Central memory CD8-positive, alpha-beta T cell (primary cell): Measurements from ENCODE around the gene BOK.
"Not testable (repeated sequence)": the region's sequence is repeated elsewhere in the genome, so short reads cannot be mapped to it uniquely, and the experiment has no call there.

Experiments
- ATAC-seq: fragments of 150-1000 bp; cut with Tn5 transposase; replicated peaks from 2 replicates; pipeline ENCODE4 v1.10.0; 2022; ENCODE audit warnings: mild to moderate bottlenecking, moderate FRiP score, moderate number of reproducible peaks; ENCODE audit not compliant: poor library complexity, severe bottlenecking; ENCODE audit errors: extremely low read depth
- DNase-seq, 2 donors: peaks; one replicate each; pipeline ENCODE4 v3.0.0; 2021; ENCODE audit warnings: low spot score in 2 of 2
- H3K27ac Mint-ChIP-seq: one replicate; pipeline ENCODE4 v1.8.0; 2022; ENCODE audit warnings: low read depth, mild to moderate bottlenecking, moderate library complexity, mixed read lengths
- H3K27me3 Mint-ChIP-seq: one replicate; pipeline ENCODE4 v1.8.0; 2022; ENCODE audit warnings: mixed read lengths
- H3K36me3 Mint-ChIP-seq: one replicate; pipeline ENCODE4 v1.8.0; 2022; ENCODE audit warnings: mild to moderate bottlenecking, moderate library complexity, mixed read lengths; ENCODE audit not compliant: insufficient read depth
- H3K4me1 Mint-ChIP-seq: one replicate; pipeline ENCODE4 v1.8.0; 2022; ENCODE audit warnings: mixed read lengths
- H3K4me3 Mint-ChIP-seq: one replicate; pipeline ENCODE4 v1.8.0; 2022; ENCODE audit warnings: mild to moderate bottlenecking, moderate library complexity, mixed read lengths
- H3K9me3 Mint-ChIP-seq: one replicate; pipeline ENCODE4 v1.8.0; 2022; ENCODE audit warnings: mixed read lengths

BOK gene, protein sequence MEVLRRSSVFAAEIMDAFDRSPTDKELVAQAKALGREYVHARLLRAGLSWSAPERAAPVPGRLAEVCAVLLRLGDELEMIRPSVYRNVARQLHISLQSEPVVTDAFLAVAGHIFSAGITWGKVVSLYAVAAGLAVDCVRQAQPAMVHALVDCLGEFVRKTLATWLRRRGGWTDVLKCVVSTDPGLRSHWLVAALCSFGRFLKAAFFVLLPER

DNA sequence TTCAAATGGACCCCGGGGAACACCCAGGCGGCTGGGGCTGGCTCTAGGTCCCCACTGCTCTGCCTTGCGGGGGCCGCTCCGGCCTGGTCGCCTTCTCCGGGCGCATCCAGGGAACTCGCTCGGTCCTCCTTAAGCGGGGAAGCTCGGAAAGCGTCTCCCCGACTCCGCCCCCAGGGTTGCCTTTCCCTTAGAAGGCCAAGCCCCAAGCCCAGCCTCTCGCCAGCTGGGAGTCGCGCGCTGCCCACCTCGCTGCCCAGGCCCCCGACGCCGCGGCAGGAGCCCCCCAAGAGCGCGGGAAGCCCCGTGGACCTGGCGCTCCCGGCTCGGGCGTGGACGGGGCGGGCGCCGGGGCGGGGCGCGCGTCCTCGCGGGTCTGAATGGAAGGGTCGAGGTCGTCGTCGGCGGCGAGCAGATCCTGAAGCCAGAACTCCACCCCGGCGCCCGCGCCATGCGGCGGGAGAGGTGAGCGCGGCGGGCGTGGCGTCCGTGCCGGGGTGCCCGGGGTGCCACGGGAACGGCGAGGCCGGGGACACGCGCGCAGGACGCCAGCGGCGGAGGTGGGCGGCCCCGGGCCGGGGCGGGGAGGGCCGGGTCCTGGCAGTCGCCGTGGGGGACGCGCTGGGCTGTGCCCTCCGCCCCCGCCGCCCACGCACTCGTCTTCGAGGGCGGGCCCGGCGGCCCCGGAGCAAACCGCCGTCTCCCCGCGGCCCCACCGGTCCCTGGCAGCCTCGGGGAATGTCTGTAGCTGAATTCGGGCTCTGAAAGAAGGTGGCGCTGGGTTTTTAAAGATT, at the start of gene BOK:
TSS of gene BOK (plus strand) at position 214 of the 791 bp plus-strand sequence. CDS start 739 bp downstream, outside the sequence.
- Mint-ChIP-seq H3K4me1 (peaks cover 4% of the 10 kb centered on the region), H3K27ac (no peak within 1 kb of the TSS), H3K27me3 (peaks cover 36% of the 10 kb centered on the region), H3K36me3 (peaks cover 1% of the 10 kb centered on the region), H3K4me3 (peak within 1 kb of the TSS; percentile 71), H3K9me3 (no peaks in the 10 kb centered on the region)
- no peak for DNase-seq
- no peak for ATAC-seq

DNA sequence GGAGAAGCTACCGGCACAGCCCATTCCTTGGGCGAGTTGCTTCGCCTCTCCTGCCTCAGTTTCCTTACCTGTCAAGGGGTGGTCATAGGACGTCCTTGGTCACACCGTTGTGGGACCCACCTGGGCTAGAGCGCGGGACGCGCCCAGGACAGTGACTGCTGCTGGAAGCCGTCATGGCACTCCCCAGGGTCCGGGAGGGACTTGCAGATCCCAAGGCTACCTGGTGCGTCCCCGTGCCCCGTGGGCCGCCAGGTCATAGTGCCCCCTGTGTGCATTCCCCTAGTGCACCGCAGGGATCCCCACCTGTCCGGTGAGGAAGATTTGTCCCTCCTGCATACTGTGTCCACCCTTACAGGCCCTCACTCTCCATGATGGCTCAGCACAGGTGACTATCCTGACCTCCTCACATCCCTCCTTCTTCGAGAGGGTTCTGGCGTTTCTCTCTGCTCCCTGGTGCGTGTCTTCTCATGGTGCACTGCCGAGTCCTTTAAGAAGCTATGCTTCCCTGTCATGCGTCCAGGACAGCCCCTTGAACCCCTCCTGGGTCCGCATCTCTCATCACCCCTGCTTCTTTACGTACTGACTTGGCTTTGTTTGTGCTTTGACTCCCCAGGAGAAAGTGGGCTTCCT, 49.3 kb upstream of the BOK start:
- ATAC-seq (no peak), DNase-seq (no peak)
- H3K9me3 Mint-ChIP-seq = no peaks in the 10 kb centered on the region
- H3K27me3 Mint-ChIP-seq = no peaks in the 10 kb centered on the region
- H3K36me3 Mint-ChIP-seq = peaks cover 1% of the 10 kb centered on the region
- H3K27ac Mint-ChIP-seq = peak overlapping the region; percentile 81
- peaks cover 29% of the 10 kb centered on the region for H3K4me1 Mint-ChIP-seq
- peak overlapping the region; percentile 79 for H3K4me3 Mint-ChIP-seq

DNA sequence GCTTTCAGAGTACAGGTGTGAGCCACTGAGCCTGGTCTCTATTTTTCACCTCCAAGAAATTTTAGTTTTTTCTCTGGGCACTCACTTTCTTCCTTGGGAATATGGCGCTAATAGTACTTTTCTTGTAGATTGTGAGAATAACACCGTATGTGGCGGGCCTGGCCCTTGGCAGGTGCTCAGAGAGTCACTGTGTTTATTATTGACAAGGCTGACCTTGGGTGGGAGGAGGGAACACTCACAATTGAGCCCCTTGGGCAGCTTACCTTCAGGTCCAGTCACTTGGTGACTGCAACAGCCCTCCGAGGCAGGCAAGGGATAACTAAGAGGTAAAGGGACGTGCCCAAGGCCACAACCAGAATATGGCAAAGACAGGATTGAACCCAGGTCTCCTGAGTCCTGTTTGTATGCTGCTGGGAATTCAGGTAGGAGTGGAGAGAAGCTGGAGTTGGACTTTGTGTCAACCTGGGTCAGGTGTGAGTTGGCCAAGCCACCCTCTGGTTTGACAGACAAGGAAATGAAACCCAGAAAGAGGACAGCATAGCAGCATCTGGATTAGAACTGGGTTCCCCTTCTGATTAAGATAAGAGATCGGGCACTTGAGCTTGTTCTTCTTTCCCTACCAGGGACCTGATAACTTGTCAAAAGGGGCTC, 47.3 kb upstream of the BOK start:
- DNase-seq (no peak), ATAC-seq (no peak)
- Mint-ChIP-seq H3K27ac (no peak overlapping the region), H3K9me3 (no peaks in the 10 kb centered on the region), H3K4me1 (peaks cover 20% of the 10 kb centered on the region), H3K36me3 (peaks cover 4% of the 10 kb centered on the region), H3K27me3 (no peaks in the 10 kb centered on the region), H3K4me3 (no peak overlapping the region)

DNA sequence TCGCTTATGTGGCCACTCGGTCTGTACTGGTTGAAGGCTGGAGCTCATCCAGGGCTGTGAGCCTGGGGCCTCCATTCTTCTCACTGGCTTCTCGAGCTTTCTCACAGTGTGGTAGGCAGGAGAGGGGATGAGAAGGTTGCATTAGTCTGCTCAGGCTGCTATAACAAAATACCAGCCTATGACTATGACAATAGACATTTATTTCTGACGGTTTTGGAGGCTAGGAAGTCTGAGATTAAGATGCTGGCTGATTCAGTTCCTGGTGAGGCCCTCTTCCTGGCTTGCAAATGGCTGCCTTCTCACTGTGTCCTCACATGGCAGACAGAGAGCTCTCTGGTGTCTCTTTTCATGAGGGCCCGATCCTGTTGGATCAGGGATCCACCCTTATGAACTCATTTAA, 44.0 kb upstream of the BOK start:
- no peak overlapping the region for H3K4me3 Mint-ChIP-seq
- H3K27me3 Mint-ChIP-seq = no peaks in the 10 kb centered on the region
- peaks cover 7% of the 10 kb centered on the region for H3K9me3 Mint-ChIP-seq
- DNase-seq = no peak
- peaks cover 3% of the 10 kb centered on the region for H3K4me1 Mint-ChIP-seq
- no peak for ATAC-seq
- peaks cover 4% of the 10 kb centered on the region for H3K36me3 Mint-ChIP-seq
- no peak overlapping the region for H3K27ac Mint-ChIP-seq

DNA sequence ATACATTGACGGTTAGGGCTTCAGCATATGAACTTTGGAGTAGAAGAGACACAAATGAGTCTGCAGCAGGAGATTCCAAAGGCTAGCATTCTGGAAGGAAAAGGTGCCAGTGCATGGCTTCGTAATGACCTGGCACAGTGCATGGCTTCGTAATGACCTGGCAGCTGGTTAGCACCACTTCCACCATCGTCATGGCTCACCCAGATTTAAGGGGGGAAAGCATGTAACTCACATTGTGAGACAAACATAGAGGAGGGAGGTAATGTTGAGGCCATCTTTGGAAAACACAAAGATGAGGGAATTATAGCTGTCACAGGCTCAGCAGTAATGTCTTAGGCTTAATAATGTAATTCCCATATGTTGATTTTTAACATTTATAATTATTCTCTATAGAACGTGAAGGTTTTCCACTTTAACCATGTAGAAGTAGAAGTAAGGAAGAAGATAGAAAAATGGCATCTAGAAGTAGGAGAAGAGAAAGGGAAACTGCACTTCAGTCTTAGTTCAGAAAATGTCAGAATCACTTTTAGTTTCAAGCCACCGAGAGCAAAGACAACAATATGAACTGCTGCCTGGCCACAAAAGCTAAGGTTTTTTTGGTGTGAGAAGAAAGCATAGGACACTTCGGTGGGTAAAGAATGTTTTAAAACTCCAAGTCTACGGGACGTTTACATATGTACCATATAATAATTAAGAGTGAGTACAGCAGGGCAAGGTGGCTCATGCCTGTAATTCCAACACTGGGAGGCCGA, 43.4 kb upstream of the BOK start:
- H3K4me3 Mint-ChIP-seq = no peak overlapping the region
- DNase-seq (no peak), ATAC-seq (no peak)
- H3K27ac Mint-ChIP-seq = no peak overlapping the region
- H3K36me3 Mint-ChIP-seq = peaks cover 4% of the 10 kb centered on the region
- H3K9me3 Mint-ChIP-seq = peaks cover 7% of the 10 kb centered on the region
- H3K4me1 Mint-ChIP-seq = no peaks in the 10 kb centered on the region
- no peaks in the 10 kb centered on the region for H3K27me3 Mint-ChIP-seq

DNA sequence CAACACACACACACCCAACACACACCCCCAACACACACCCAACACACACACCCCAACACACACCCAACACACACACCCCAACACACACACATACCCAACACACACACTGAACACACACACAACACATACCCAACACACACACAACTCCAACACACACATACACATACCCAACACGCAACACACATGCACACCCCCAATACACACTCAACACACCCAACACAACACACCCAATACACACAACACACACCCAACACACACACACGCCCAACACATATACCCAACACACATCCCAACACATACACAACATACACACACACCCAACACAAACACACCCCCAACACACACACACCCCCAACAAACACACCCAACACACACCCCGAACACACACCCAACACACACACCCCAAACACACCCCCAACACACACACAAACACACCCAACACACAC, 42.0 kb upstream of the BOK start:
- DNase-seq = no peak
- Mint-ChIP-seq H3K9me3 (peaks cover 7% of the 10 kb centered on the region), H3K27me3 (peaks cover 9% of the 10 kb centered on the region), H3K36me3 (peaks cover 4% of the 10 kb centered on the region), H3K4me3 (no peak overlapping the region), H3K27ac (no peak overlapping the region), H3K4me1 (no peaks in the 10 kb centered on the region)
- ATAC-seq = no peak

DNA sequence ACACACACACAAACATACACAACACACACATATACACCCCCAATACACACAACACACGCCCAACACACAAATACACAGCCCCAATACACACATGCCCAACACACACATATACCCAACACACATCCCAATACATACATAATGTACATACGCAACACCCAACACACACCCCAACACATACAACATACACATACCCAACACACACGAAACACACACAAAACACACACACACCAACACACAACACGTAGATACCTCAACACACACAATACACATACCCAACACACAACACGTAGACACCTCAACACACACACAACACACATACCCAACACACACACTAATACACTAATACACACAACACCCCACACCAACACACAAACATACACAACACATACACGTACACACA, 41.2 kb upstream of the BOK start:
- ATAC-seq (no peak), DNase-seq (no peak)
- peaks cover 3% of the 10 kb centered on the region for H3K36me3 Mint-ChIP-seq
- no peak overlapping the region for H3K27ac Mint-ChIP-seq
- peaks cover 9% of the 10 kb centered on the region for H3K27me3 Mint-ChIP-seq
- peaks cover 7% of the 10 kb centered on the region for H3K9me3 Mint-ChIP-seq
- H3K4me1 Mint-ChIP-seq = no peaks in the 10 kb centered on the region
- no peak overlapping the region for H3K4me3 Mint-ChIP-seq

DNA sequence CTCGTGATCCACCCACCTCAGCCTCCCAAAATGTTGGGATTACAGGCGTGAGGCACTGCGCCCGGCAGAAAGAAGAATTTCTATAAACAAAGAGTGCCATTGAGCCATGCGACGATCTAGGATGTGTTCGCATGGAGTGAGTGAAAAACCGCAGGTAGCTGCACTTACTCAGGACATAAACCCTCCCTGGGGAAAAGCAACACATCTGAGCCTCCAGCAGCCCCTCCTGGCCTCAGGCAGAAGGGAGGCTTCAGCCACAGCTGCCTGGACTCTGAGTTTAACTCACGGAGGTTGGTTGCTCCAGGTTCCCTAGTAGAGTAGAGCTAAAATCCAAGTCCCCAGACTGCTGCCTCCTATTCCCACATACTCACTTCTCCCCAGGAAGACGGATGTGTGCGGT, 38.9 kb upstream of the BOK start:
- peaks cover 1% of the 10 kb centered on the region for H3K36me3 Mint-ChIP-seq
- no peak for ATAC-seq
- no peak overlapping the region for H3K27ac Mint-ChIP-seq
- H3K9me3 Mint-ChIP-seq = peaks cover 7% of the 10 kb centered on the region
- no peak for DNase-seq
- peaks cover 9% of the 10 kb centered on the region for H3K27me3 Mint-ChIP-seq
- no peak overlapping the region for H3K4me3 Mint-ChIP-seq
- no peaks in the 10 kb centered on the region for H3K4me1 Mint-ChIP-seq

DNA sequence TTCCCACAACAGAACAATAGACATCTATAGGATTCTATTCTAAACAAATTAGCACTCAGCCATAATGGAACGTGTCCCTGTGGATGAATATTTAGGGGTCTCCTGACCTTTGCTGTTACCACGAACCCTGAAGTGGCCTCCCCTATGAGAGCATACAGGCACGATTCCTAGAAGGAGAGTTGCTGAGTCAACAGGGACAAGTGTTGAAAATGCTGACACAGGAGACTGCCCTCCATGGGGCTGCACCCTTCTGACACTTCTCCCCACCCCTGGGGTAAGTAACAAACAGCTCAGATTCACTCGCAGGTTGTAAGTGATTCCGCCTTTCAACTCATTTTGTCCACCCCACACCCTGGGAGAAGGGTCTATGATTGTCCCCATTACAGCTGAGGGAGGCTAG, 36.1 kb upstream of the BOK start:
- no peaks in the 10 kb centered on the region for H3K36me3 Mint-ChIP-seq
- DNase-seq (no peak), ATAC-seq (no peak)
- peaks cover 9% of the 10 kb centered on the region for H3K27me3 Mint-ChIP-seq
- H3K9me3 Mint-ChIP-seq = peaks cover 2% of the 10 kb centered on the region
- H3K4me3 Mint-ChIP-seq = no peak overlapping the region
- H3K4me1 Mint-ChIP-seq = no peaks in the 10 kb centered on the region
- H3K27ac Mint-ChIP-seq = no peak overlapping the region

DNA sequence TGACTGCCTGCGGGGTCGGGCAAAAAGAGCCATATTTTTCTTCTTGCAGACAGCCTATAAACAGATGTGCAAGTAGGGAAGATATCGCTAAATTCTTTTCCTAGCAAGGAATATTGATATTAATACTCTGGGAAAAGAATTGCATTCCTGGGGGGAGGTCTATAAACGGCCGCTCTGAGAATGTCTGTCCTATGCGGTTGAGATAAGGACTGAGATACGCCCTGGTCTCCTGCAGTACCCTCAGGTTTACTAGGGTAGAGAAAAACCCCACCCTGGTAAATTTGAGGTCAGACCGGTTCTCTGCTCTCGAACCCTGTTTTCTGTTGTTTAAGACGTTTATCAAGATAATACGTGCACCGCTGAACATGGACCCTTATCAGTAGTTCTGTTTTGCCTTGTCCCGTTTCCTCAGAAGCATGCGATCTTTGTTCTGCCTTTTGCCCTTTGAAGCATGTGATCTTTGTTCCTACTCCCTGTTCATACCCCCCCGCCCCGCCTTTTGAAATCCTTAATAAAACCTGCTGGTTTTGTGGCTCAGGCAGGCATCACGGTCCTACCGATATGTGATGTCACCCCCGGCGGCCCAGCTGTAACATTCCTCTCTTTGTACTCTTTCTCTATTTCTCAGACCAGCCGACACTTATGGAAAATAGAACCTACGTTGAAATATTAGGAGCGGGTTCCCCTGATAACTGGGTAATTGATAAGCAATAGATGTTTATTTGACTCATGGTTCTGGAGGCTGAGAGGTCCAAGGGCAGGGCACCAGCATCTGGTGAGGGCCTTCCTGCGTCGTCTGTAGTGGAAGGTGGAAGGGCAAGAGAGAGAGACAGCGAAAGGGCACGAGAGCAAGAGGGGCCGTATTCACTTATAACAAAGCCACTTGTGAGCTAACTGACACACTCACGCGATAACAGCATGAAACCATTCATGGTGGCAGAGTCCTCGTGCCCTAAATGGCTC, 32.4 kb upstream of the BOK start:
- not testable (repeated sequence) for ATAC-seq, DNase-seq, H3K27ac Mint-ChIP-seq, H3K9me3 Mint-ChIP-seq, H3K36me3 Mint-ChIP-seq, H3K4me1 Mint-ChIP-seq, H3K4me3 Mint-ChIP-seq
- peaks cover 23% of the 10 kb centered on the region for H3K27me3 Mint-ChIP-seq

DNA sequence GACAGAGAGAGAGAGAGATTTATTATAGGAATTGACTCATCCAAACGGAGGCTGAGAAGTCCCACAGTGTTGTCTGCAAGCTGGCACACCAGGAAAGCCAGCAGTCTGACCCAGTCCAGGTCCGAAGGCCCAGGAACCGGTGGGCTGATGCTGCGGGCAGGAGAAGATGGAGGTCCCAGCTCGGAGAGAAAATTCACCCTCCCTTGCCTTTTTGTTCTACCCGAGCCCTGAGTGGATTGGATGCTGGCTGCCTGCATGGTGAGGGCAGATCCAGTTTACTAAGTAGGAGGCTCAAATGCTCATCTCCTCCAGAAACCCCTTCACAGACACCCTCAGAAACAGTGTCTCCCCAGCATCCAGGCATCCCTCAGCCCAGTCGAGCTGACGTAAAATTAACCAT, 28.0 kb upstream of the BOK start:
- Mint-ChIP-seq H3K36me3 (no peaks in the 10 kb centered on the region), H3K4me3 (no peak overlapping the region), H3K9me3 (no peaks in the 10 kb centered on the region), H3K27ac (no peak overlapping the region), H3K4me1 (no peaks in the 10 kb centered on the region), H3K27me3 (peaks cover 30% of the 10 kb centered on the region)
- ATAC-seq (no peak), DNase-seq (no peak)
